HG02623 (cell line): ENCODE results near the gene LMO1.

Experiments
- ATAC-seq: cut with Tn5 transposase; IDR thresholded peaks from one replicate; pipeline ENCODE4 v1.9.1; 2021; ENCODE audit warnings: moderate library complexity; ENCODE audit not compliant: unreplicated experiment

LMO1 gene

GRCh38 chr11:8230178-8230859, 33.4 kb downstream of the LMO1 start:
- no peak for ATAC-seq

- ATAC-seq: no peak
Measured at GRCh38 chr11:8229299-8230177, 34.1 kb downstream of the LMO1 start.

- ATAC-seq: no peak
Measured at GRCh38 chr11:8228231-8228630, 35.4 kb downstream of the LMO1 start.

- ATAC-seq: no peak
Measured at GRCh38 chr11:8227156-8228152, 36.2 kb downstream of the LMO1 start.

GRCh38 chr11:8225589-8226036, 38.1 kb downstream of the LMO1 start:
- ATAC-seq: no peak

- no peak for ATAC-seq
Measured at GRCh38 chr11:8224711-8225110, 39.0 kb downstream of the LMO1 start.

- no peak for ATAC-seq
Measured at GRCh38 chr11:8224161-8224591, 39.5 kb downstream of the LMO1 start.

- ATAC-seq: no peak
Measured at GRCh38 chr11:8223513-8223900, 40.2 kb downstream of the LMO1 start.

- ATAC-seq: no peak
Measured at GRCh38 chr11:8222820-8223512, 40.7 kb downstream of the LMO1 start.

GRCh38 chr11:8221917-8222495, 41.7 kb downstream of the LMO1 start:
- no peak for ATAC-seq

GRCh38 chr11:8221046-8221723, 42.5 kb downstream of the LMO1 start:
- ATAC-seq: no peak

GRCh38 chr11:8220261-8221045, 43.2 kb downstream of the LMO1 start:
- no peak for ATAC-seq

- ATAC-seq: peak; percentile 65
Measured at GRCh38 chr11:8219257-8220021, 44.2 kb downstream of the LMO1 start.

- ATAC-seq: peak; percentile 9
Measured at GRCh38 chr11:8218840-8219239, 44.8 kb downstream of the LMO1 start.

GRCh38 chr11:8218409-8218808, 45.3 kb downstream of the LMO1 start:
- no peak for ATAC-seq

GRCh38 chr11:8217926-8218325, 45.8 kb downstream of the LMO1 start:
- no peak for ATAC-seq

- ATAC-seq: no peak
Measured at GRCh38 chr11:8217136-8217535, 46.5 kb downstream of the LMO1 start.

- ATAC-seq: no peak
Measured at GRCh38 chr11:8213376-8213775, 50.3 kb downstream of the LMO1 start.
